ENCODE data around the gene FBXW7.

DNA sequence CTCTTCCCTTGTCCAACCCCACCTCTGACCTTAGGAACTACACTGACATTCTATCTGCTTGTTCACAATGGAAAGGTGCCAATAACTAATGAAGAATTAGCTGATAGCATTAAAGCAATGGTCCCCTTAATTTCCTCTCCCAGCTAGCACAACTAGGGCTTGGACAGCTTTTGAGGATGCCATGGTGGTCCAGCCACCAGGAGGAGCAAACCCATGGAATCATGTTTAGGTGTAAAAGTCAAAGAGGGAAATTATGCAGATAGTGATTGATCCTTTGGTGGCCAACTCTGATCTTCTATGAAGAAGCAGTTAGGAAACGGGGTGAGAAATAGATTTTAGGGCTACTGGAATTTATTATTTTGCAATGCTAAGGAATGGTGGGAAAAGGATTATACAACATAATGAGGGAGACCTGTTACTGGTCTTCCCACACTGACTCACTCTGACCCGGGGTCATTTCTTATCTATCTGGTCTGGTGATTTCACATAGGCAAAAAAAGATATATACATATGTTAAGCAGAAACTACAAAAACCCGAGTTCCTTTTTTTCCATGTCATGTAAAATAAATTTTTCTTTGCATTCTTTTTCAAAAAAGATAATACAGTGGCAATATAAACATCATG lies 45.8 kb upstream of the FBXW7 start:
- TF ChIP-seq BHLHE40 (IDR thresholded peaks at IDR 0.05; ENCODE audit: low read depth, low read length): no peak
- no peak for TF ChIP-seq HDAC2 (IDR thresholded peaks at IDR 0.05)
- no peak for TF ChIP-seq CBX2 (IDR thresholded peaks at IDR 0.05; ENCODE audit: borderline replicate concordance, low read depth)
- TF ChIP-seq JUNB (IDR thresholded peaks at IDR 0.05): no peak
- no peak for TF ChIP-seq EP300 (IDR thresholded peaks at IDR 0.05)
- no peak for TF ChIP-seq USF2 (IDR thresholded peaks at IDR 0.05)
- no peak for TF ChIP-seq POLR2A (IDR thresholded peaks at IDR 0.05; ENCODE audit: low read length)
- no peak for TF ChIP-seq RFX5 (IDR thresholded peaks at IDR 0.05)
- TF ChIP-seq, protein P1, sequence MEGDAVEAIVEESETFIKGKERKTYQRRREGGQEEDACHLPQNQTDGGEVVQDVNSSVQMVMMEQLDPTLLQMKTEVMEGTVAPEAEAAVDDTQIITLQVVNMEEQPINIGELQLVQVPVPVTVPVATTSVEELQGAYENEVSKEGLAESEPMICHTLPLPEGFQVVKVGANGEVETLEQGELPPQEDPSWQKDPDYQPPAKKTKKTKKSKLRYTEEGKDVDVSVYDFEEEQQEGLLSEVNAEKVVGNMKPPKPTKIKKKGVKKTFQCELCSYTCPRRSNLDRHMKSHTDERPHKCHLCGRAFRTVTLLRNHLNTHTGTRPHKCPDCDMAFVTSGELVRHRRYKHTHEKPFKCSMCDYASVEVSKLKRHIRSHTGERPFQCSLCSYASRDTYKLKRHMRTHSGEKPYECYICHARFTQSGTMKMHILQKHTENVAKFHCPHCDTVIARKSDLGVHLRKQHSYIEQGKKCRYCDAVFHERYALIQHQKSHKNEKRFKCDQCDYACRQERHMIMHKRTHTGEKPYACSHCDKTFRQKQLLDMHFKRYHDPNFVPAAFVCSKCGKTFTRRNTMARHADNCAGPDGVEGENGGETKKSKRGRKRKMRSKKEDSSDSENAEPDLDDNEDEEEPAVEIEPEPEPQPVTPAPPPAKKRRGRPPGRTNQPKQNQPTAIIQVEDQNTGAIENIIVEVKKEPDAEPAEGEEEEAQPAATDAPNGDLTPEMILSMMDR (IDR thresholded peaks at IDR 0.05): no peak

Data from A549 (cell line).